Nephron (organoid): ENCODE results near the gene DCLK1.

Experiments used
- H3K27ac Mint-ChIP-seq, 3 experiments: 2 replicates each; pipeline ENCODE4 v1.8.0; 2020; ENCODE audit warnings: mixed read lengths in 3 of 3, mild to moderate bottlenecking in 2 of 3, moderate library complexity in 1 of 3
- H3K27me3 Mint-ChIP-seq: 2 replicates; pipeline ENCODE4 v1.8.0; 2021; ENCODE audit warnings: low read depth, mild to moderate bottlenecking, moderate library complexity, mixed read lengths
- H3K36me3 Mint-ChIP-seq: 2 replicates; pipeline ENCODE4 v1.8.0; 2020; ENCODE audit warnings: low read depth, mixed read lengths
- H3K4me1 Mint-ChIP-seq: 2 replicates; pipeline ENCODE4 v1.8.0; 2020; ENCODE audit warnings: mixed read lengths
- H3K4me3 Mint-ChIP-seq, 3 experiments: 2 replicates each; pipeline ENCODE4 v1.8.0; 2020; ENCODE audit warnings: mild to moderate bottlenecking in 3 of 3, mixed read lengths in 3 of 3, moderate library complexity in 2 of 3
- H3K9me3 Mint-ChIP-seq: 2 replicates; pipeline ENCODE4 v1.8.0; 2020; ENCODE audit warnings: mixed read lengths
- CTCF ChIP-seq, 3 experiments: fragments of 200-600 bp; sonication (generic); IDR thresholded peaks; one replicate each; pipeline ENCODE4 v1.5.0; 2021; ENCODE audit warnings: antibody characterized with exemption in 3 of 3; ENCODE audit not compliant: unreplicated experiment in 3 of 3

DCLK1 gene

GRCh38 chr13:35822666-35823065 is 308.5 kb downstream of the DCLK1 start:
- H3K27me3 Mint-ChIP-seq, result no peaks in the 10 kb centered on the region
- peaks cover 6% of the 10 kb centered on the region for H3K4me1 Mint-ChIP-seq
- H3K9me3 Mint-ChIP-seq, result no peaks in the 10 kb centered on the region
- no peak for TF ChIP-seq CTCF (IDR thresholded peaks at IDR 0.05; ENCODE audit: unreplicated experiment in 3 of 3)
- no peak overlapping the region for H3K4me3 Mint-ChIP-seq
- H3K27ac Mint-ChIP-seq, result no peak overlapping the region
- peaks cover 5% of the 10 kb centered on the region for H3K36me3 Mint-ChIP-seq

- Mint-ChIP-seq H3K27me3 (no peaks in the 10 kb centered on the region), H3K36me3 (no peaks in the 10 kb centered on the region), H3K9me3 (no peaks in the 10 kb centered on the region), H3K4me1 (peaks cover 29% of the 10 kb centered on the region), H3K27ac (no peak overlapping the region), H3K4me3 (no peak overlapping the region)
- peak; percentile 57 to 79 (median 72) for TF ChIP-seq CTCF (IDR thresholded peaks at IDR 0.05; ENCODE audit: unreplicated experiment in 3 of 3)
These were observed 312.5 kb downstream of the DCLK1 start for GRCh38 chr13:35818633-35819067.

- no peak overlapping the region for H3K4me3 Mint-ChIP-seq
- H3K27me3 Mint-ChIP-seq, result no peaks in the 10 kb centered on the region
- H3K9me3 Mint-ChIP-seq, result no peaks in the 10 kb centered on the region
- TF ChIP-seq CTCF (IDR thresholded peaks at IDR 0.05; ENCODE audit: unreplicated experiment in 3 of 3), result no peak
- peaks cover 33% of the 10 kb centered on the region for H3K4me1 Mint-ChIP-seq
- no peaks in the 10 kb centered on the region for H3K36me3 Mint-ChIP-seq
- H3K27ac Mint-ChIP-seq, result peak overlapping the region in 1 of 3 experiments; percentile 12
These were observed 313.3 kb downstream of the DCLK1 start for GRCh38 chr13:35817642-35818607.

GRCh38 chr13:35814605-35815011 is 316.6 kb downstream of the DCLK1 start:
- Mint-ChIP-seq H3K27ac (peak overlapping the region in 1 of 3 experiments; percentile 90), H3K36me3 (no peaks in the 10 kb centered on the region), H3K4me3 (no peak overlapping the region), H3K9me3 (no peaks in the 10 kb centered on the region), H3K27me3 (no peaks in the 10 kb centered on the region), H3K4me1 (peaks cover 42% of the 10 kb centered on the region)
- no peak for TF ChIP-seq CTCF (IDR thresholded peaks at IDR 0.05; ENCODE audit: unreplicated experiment in 3 of 3)

GRCh38 chr13:35812736-35813135 is 318.4 kb downstream of the DCLK1 start:
- Mint-ChIP-seq H3K36me3 (no peaks in the 10 kb centered on the region), H3K27ac (peak overlapping the region in 2 of 3 experiments; percentile 11 to 37), H3K4me3 (no peak overlapping the region), H3K4me1 (peaks cover 35% of the 10 kb centered on the region), H3K27me3 (no peaks in the 10 kb centered on the region), H3K9me3 (no peaks in the 10 kb centered on the region)
- TF ChIP-seq CTCF (IDR thresholded peaks at IDR 0.05; ENCODE audit: unreplicated experiment in 3 of 3), result no peak
